ENCODE data around the gene HINT3. TPM values are rescaled to one million over a fixed set of nuclear protein-coding genes. Genes with fewer than 3 reads are reported as not detected.
"Not testable (repeated sequence)": the region's sequence is repeated elsewhere in the genome, so short reads cannot be mapped to it uniquely, and the experiment has no call there.

HINT3 gene
- total RNA-seq, 1 experiment from 2014 or later: 11.7 TPM

DNA sequence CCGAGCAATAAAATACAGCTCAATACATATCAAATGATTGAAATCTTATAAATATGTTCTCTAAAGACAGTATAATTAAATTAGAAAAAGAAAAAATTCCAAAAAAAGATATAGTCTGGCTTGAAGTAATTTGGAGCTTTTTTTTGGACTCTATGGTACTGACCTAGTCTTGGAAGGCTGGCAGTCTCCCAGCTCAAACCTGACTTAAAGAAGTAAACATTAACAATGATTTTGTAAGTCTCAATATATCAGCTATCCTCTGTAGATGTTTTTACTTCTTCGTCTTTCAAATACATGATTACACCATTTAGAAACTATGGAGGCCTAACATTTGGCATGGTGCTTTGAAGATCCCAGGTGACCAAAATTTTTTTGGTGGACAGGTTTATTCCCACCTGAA, 14.2 kb downstream of the HINT3 start:
- Histone ChIP-seq H4K5ac (ENCODE audit: insufficient read length, low read depth, low read length) (no peak overlapping the region), H4K8ac (replicated peaks; ENCODE audit: insufficient read length, low read depth, low read length) (no peak overlapping the region), H3K18ac (ENCODE audit: insufficient read length, low read depth, low read length) (no peak overlapping the region), H2BK120ac (ENCODE audit: low read depth, low read length, poor library complexity, severe bottlenecking) (no peak overlapping the region), H2AFZ (ENCODE audit: low read length) (no peak overlapping the region), H3K9me3 (ENCODE audit: control insufficient read depth, low read depth, low read length) (no peaks in the 10 kb centered on the region), H3K79me1 (ENCODE audit: insufficient read depth, low read depth, low read length, poor library complexity, severe bottlenecking) (no peaks in the 10 kb centered on the region), H3K9ac (ENCODE audit: extremely low read depth, insufficient read length, low read length) (no peak overlapping the region), H2BK12ac (ENCODE audit: insufficient read length, low read depth, low read length) (no peak overlapping the region), H3K23me2 (ENCODE audit: insufficient read length, low read depth, low read length, poor library complexity, severe bottlenecking) (no peaks in the 10 kb centered on the region), H3K4ac (ENCODE audit: low read depth, low read length) (no peak overlapping the region), H2BK15ac (ENCODE audit: low read depth, low read length) (no peak overlapping the region), H3K23ac (ENCODE audit: insufficient read length, low read depth, low read length) (no peak overlapping the region), H3K79me2 (ENCODE audit: insufficient read depth, low read length) (no peaks in the 10 kb centered on the region), H4K91ac (ENCODE audit: insufficient read length, low read depth, low read length) (no peak overlapping the region), H2BK5ac (ENCODE audit: insufficient read length, low read length) (no peak overlapping the region), H3K14ac (ENCODE audit: insufficient read depth, low read length) (no peak overlapping the region), H3K56ac (ENCODE audit: insufficient read length, low read depth, low read length) (no peak overlapping the region), H3K4me1 (ENCODE audit: insufficient read depth, low read length) (no peaks in the 10 kb centered on the region), H4K20me1 (ENCODE audit: control insufficient read depth, insufficient read depth, insufficient read length) (no peaks in the 10 kb centered on the region), H3K4me2 (ENCODE audit: insufficient read depth, insufficient read length, low read length) (no peak overlapping the region), H2BK20ac (ENCODE audit: low read depth, low read length, poor library complexity, severe bottlenecking) (no peak overlapping the region), H3K27me3 (ENCODE audit: insufficient read depth, low read length) (no peaks in the 10 kb centered on the region), H2AK5ac (ENCODE audit: insufficient read length, low read length) (no peak overlapping the region), H3T11ph (ENCODE audit: low read length) (no peak overlapping the region), H3K27ac (ENCODE audit: insufficient read length, low read depth, low read length) (no peak overlapping the region)
- H3K4me3 Mint-ChIP-seq: no peak overlapping the region
- no peaks in the 10 kb centered on the region for H3K9me3 Mint-ChIP-seq
- TF ChIP-seq, protein P1, sequence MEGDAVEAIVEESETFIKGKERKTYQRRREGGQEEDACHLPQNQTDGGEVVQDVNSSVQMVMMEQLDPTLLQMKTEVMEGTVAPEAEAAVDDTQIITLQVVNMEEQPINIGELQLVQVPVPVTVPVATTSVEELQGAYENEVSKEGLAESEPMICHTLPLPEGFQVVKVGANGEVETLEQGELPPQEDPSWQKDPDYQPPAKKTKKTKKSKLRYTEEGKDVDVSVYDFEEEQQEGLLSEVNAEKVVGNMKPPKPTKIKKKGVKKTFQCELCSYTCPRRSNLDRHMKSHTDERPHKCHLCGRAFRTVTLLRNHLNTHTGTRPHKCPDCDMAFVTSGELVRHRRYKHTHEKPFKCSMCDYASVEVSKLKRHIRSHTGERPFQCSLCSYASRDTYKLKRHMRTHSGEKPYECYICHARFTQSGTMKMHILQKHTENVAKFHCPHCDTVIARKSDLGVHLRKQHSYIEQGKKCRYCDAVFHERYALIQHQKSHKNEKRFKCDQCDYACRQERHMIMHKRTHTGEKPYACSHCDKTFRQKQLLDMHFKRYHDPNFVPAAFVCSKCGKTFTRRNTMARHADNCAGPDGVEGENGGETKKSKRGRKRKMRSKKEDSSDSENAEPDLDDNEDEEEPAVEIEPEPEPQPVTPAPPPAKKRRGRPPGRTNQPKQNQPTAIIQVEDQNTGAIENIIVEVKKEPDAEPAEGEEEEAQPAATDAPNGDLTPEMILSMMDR (conservative IDR thresholded peaks at IDR 0.05): no peak
- H3K27ac Mint-ChIP-seq: no peak overlapping the region
- H3K27me3 Mint-ChIP-seq (ENCODE audit: low read depth): no peaks in the 10 kb centered on the region
- no peak for DNase-seq
- WGBS (ENCODE audit: extremely low coverage, insufficient read length, low lambda C conversion rate): no CpG with 5 or more reads among the region's 2 CpGs
- peaks cover 2 to 11% (median 4%) of the 10 kb centered on the region in 3 experiments; a peak in 4 of 7 replicates for H3K36me3 Mint-ChIP-seq (ENCODE audit: insufficient read depth in 1 of 3, low read depth in 3 of 3)
- H3K4me1 Mint-ChIP-seq: no peaks in the 10 kb centered on the region

DNA sequence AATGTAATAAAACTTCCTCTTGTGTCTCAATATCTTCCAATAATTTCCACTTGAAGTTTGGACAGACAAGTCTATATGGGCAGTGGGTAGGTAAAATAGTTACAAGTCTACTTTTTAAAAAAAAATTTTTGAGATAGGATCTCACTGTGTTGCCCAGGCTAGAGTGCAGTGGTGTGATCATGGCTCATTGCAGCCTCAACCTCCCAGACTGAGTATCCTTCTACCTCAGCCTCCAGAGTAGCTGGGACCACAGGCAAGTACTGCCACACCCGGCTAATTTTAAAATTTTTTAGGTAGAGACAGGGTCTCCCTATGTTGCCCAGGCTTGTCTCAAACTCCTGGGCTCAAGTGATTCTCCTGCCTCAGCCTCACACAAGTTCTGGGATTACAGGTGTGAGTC, 15.9 kb downstream of the HINT3 start:
- not testable (repeated sequence) for H3K23ac ChIP-seq (ENCODE audit: insufficient read length, low read depth, low read length); H3K27ac ChIP-seq (ENCODE audit: insufficient read length, low read depth, low read length); H3K9me3 Mint-ChIP-seq; H2BK5ac ChIP-seq (ENCODE audit: insufficient read length, low read length); H4K8ac ChIP-seq (replicated peaks; ENCODE audit: insufficient read length, low read depth, low read length); H3K4me1 Mint-ChIP-seq; H3K27me3 ChIP-seq (ENCODE audit: insufficient read depth, low read length); H3K4me3 Mint-ChIP-seq; H3K9ac ChIP-seq (ENCODE audit: extremely low read depth, insufficient read length, low read length); H3K23me2 ChIP-seq (ENCODE audit: insufficient read length, low read depth, low read length, poor library complexity, severe bottlenecking); H2BK20ac ChIP-seq (ENCODE audit: low read depth, low read length, poor library complexity, severe bottlenecking); H3K4ac ChIP-seq (ENCODE audit: low read depth, low read length); H2BK15ac ChIP-seq (ENCODE audit: low read depth, low read length); H3K18ac ChIP-seq (ENCODE audit: insufficient read length, low read depth, low read length); H2BK12ac ChIP-seq (ENCODE audit: insufficient read length, low read depth, low read length); H3K27me3 Mint-ChIP-seq (ENCODE audit: low read depth); H3K9me3 ChIP-seq (ENCODE audit: control insufficient read depth, low read depth, low read length); DNase-seq; H2AK5ac ChIP-seq (ENCODE audit: insufficient read length, low read length); H3K27ac Mint-ChIP-seq; H3K4me1 ChIP-seq (ENCODE audit: insufficient read depth, low read length); H3K79me2 ChIP-seq (ENCODE audit: insufficient read depth, low read length); H2AFZ ChIP-seq (ENCODE audit: low read length); H2BK120ac ChIP-seq (ENCODE audit: low read depth, low read length, poor library complexity, severe bottlenecking); H3K4me2 ChIP-seq (ENCODE audit: insufficient read depth, insufficient read length, low read length); H4K5ac ChIP-seq (ENCODE audit: insufficient read length, low read depth, low read length); H4K91ac ChIP-seq (ENCODE audit: insufficient read length, low read depth, low read length); H3K14ac ChIP-seq (ENCODE audit: insufficient read depth, low read length); H3T11ph ChIP-seq (ENCODE audit: low read length); H3K56ac ChIP-seq (ENCODE audit: insufficient read length, low read depth, low read length); H4K20me1 ChIP-seq (ENCODE audit: control insufficient read depth, insufficient read depth, insufficient read length); H3K79me1 ChIP-seq (ENCODE audit: insufficient read depth, low read depth, low read length, poor library complexity, severe bottlenecking)
- no CpG with 5 or more reads among the region's 1 CpG for WGBS (ENCODE audit: extremely low coverage, insufficient read length, low lambda C conversion rate)
- peaks cover 2 to 11% (median 2%) of the 10 kb centered on the region in 3 experiments; a peak in 4 of 7 replicates for H3K36me3 Mint-ChIP-seq (ENCODE audit: insufficient read depth in 1 of 3, low read depth in 3 of 3)

Measured in H9 (cell line).